Activated naive CD4-positive, alpha-beta T cell treated with anti-CD3 and anti-CD28 coated beads, Interleukin-2, amount 50 U/mL, for 72 hours (primary cell): ENCODE results near the gene MEA1. TPM values are rescaled to one million over a fixed set of nuclear protein-coding genes. Genes with fewer than 3 reads are reported as not detected.

Source experiments
- ATAC-seq, 2 donors: fragments of 150-1000 bp; cut with Tn5 transposase; 2 replicates each; pipeline ENCODE4 v1.10.0; 2021; ENCODE audit warnings: mild to moderate bottlenecking in 2 of 2, moderate library complexity in 2 of 2
- DNase-seq, 2 donors: peaks; one replicate each; pipeline ENCODE4 v3.0.0; 2021 to 2022; ENCODE audit warnings: low spot score in 2 of 2
- H3K27ac Mint-ChIP-seq, 2 donors: one replicate each; pipeline ENCODE4 v1.8.0; 2022; ENCODE audit warnings: mild to moderate bottlenecking in 2 of 2, mixed read lengths in 2 of 2
- H3K36me3 Mint-ChIP-seq, 2 donors: one replicate each; pipeline ENCODE4 v1.8.0; 2022; ENCODE audit warnings: mixed read lengths in 2 of 2
- H3K9me3 Mint-ChIP-seq, 2 donors: one replicate each; pipeline ENCODE4 v1.8.0; 2022; ENCODE audit warnings: mixed read lengths in 2 of 2
- total RNA-seq, 2 donors: library from RNA; stranded (reverse); gene quantifications; one replicate each; pipeline ENCODE4 v1.2.3, GENCODE V29; 2022

Gene MEA1
- total RNA-seq, 2 donors from 2014 or later = 79.4 to 83.6 TPM

- ATAC-seq = no peak
- H3K36me3 Mint-ChIP-seq = peaks cover 0 to 6% of the 10 kb centered on the region in 2 donors
- no peak overlapping the region for H3K27ac Mint-ChIP-seq
- H3K9me3 Mint-ChIP-seq = no peaks in the 10 kb centered on the region
- DNase-seq = no peak
These were observed 44.3 kb downstream of the MEA1 start for GRCh38 chr6:42969431-42969830.

GRCh38 chr6:42968783-42969182 lies 45.0 kb downstream of the MEA1 start:
- DNase-seq (no peak), ATAC-seq (no peak)
- no peaks in the 10 kb centered on the region for H3K9me3 Mint-ChIP-seq
- H3K27ac Mint-ChIP-seq = peak overlapping the region in 1 of 2 donors; percentile 19
- peaks cover 0 to 6% of the 10 kb centered on the region in 2 donors for H3K36me3 Mint-ChIP-seq

GRCh38 chr6:42968126-42968701 lies 45.5 kb downstream of the MEA1 start:
- ATAC-seq (no peak), DNase-seq (no peak)
- peaks cover 0 to 6% of the 10 kb centered on the region in 2 donors for H3K36me3 Mint-ChIP-seq
- H3K27ac Mint-ChIP-seq = peak overlapping the region; percentile 19 to 44
- H3K9me3 Mint-ChIP-seq = no peaks in the 10 kb centered on the region

GRCh38 chr6:42967228-42967627 lies 46.5 kb downstream of the MEA1 start:
- Mint-ChIP-seq H3K9me3 (no peaks in the 10 kb centered on the region), H3K27ac (no peak overlapping the region), H3K36me3 (peaks cover 0 to 6% of the 10 kb centered on the region in 2 donors)
- no peak for ATAC-seq
- no peak for DNase-seq

GRCh38 chr6:42966571-42966970 lies 47.2 kb downstream of the MEA1 start:
- peak overlapping the region in 1 of 2 donors; percentile 55 for H3K27ac Mint-ChIP-seq
- peaks cover 0 to 2% of the 10 kb centered on the region in 2 donors for H3K36me3 Mint-ChIP-seq
- DNase-seq (no peak), ATAC-seq (no peak)
- no peaks in the 10 kb centered on the region for H3K9me3 Mint-ChIP-seq

GRCh38 chr6:42963855-42964605 lies 49.7 kb downstream of the MEA1 start:
- Mint-ChIP-seq H3K36me3 (no peaks in the 10 kb centered on the region), H3K9me3 (no peaks in the 10 kb centered on the region), H3K27ac (no peak overlapping the region)
- ATAC-seq (peak; percentile 56 to 60), DNase-seq (peak in 1 of 2 donors; percentile 47)

- ATAC-seq = peak in 1 of 2 donors; percentile 6
- Mint-ChIP-seq H3K27ac (no peak overlapping the region), H3K9me3 (no peaks in the 10 kb centered on the region), H3K36me3 (no peaks in the 10 kb centered on the region)
- DNase-seq = no peak
These were observed 50.4 kb downstream of the MEA1 start for GRCh38 chr6:42963179-42963854.

- no peak for DNase-seq
- Mint-ChIP-seq H3K9me3 (no peaks in the 10 kb centered on the region), H3K36me3 (no peaks in the 10 kb centered on the region), H3K27ac (no peak overlapping the region)
- ATAC-seq = no peak
These were observed 51.1 kb downstream of the MEA1 start for GRCh38 chr6:42962502-42963178.

- Mint-ChIP-seq H3K36me3 (no peaks in the 10 kb centered on the region), H3K9me3 (no peaks in the 10 kb centered on the region), H3K27ac (no peak overlapping the region)
- ATAC-seq (no peak), DNase-seq (no peak)
These were observed 51.6 kb downstream of the MEA1 start for GRCh38 chr6:42962096-42962495.

Other genes with a start within 250 kb of the MEA1 start
- gene BICRAL, start 231.9 kb downstream of the MEA1 start, total RNA-seq = 10 to 100 TPM; 12.4 to 15.0 TPM
- 100 to 1,000 TPM; 120 to 125 TPM for gene RPL7L1, start 134.3 kb downstream of the MEA1 start, total RNA-seq
- gene PTCRA, start 97.9 kb downstream of the MEA1 start, total RNA-seq = not detected
- gene CNPY3, start 84.5 kb downstream of the MEA1 start, total RNA-seq = 10 to 100 TPM; 37.9 to 51.6 TPM
- 1 to 10 TPM in 1 of 2 donors, under 1 TPM in 1; 0.54 to 1.0 TPM for gene GNMT, start 53.2 kb downstream of the MEA1 start, total RNA-seq
- gene PEX6, start 34.8 kb downstream of the MEA1 start, total RNA-seq = 10 to 100 TPM in 1 of 2 donors, 1 to 10 TPM in 1; 7.9 to 13.8 TPM
- 10 to 100 TPM; 53.0 to 96.0 TPM for gene PPP2R5D, start 29.4 kb downstream of the MEA1 start, total RNA-seq
- gene KLHDC3, start 303 bp upstream of the MEA1 start, total RNA-seq = 10 to 100 TPM; 67.7 to 74.0 TPM
- gene RRP36, start 7.7 kb upstream of the MEA1 start, total RNA-seq = 10 to 100 TPM; 45.6 to 46.9 TPM
- 10 to 100 TPM; 13.0 to 21.6 TPM for gene CUL7, start 39.9 kb upstream of the MEA1 start, total RNA-seq
- 10 to 100 TPM; 87.4 to 99.8 TPM for gene MRPL2, start 45.5 kb upstream of the MEA1 start, total RNA-seq
- 10 to 100 TPM; 19.9 to 50.1 TPM for gene KLC4, start 45.7 kb upstream of the MEA1 start, total RNA-seq
- gene PTK7, start 62.4 kb upstream of the MEA1 start, total RNA-seq = 1 to 10 TPM; 2.9 to 4.7 TPM
- gene SRF, start 157.3 kb upstream of the MEA1 start, total RNA-seq = 10 to 100 TPM; 31.0 to 42.7 TPM
- 10 to 100 TPM; 45.7 to 88.0 TPM for gene CUL9, start 168.2 kb upstream of the MEA1 start, total RNA-seq
- 10 to 100 TPM; 39.3 to 73.5 TPM for gene DNPH1, start 215.5 kb upstream of the MEA1 start, total RNA-seq
- gene TTBK1, start 229.5 kb upstream of the MEA1 start, total RNA-seq = under 1 TPM; 0.09 to 0.37 TPM